SK-N-SH (cell line): ENCODE data around the gene PTK7.

ENCODE experiments used
- CTCF ChIP-seq: fragments of 200-600 bp; sonication (generic); IDR thresholded peaks from 2 replicates; pipeline ENCODE4 v1.6.1; 2017; ENCODE audit warnings: antibody characterized with exemption, mild to moderate bottlenecking, moderate library complexity
- FOXJ3 ChIP-seq: sonication (generic); formaldehyde crosslinking; IDR thresholded peaks from 2 replicates; pipeline ENCODE4 v1.5.1; 2020; ENCODE audit warnings: mild to moderate bottlenecking, missing genetic modification reagents
- GABPA ChIP-seq: IDR thresholded peaks from 2 replicates; pipeline ENCODE4 v1.4.0; 2012; ENCODE audit warnings: low read depth, mild to moderate bottlenecking
- GATA2 ChIP-seq: sonication (generic); formaldehyde crosslinking; IDR thresholded peaks from 2 replicates; pipeline ENCODE4 v1.5.0; 2020; ENCODE audit warnings: mild to moderate bottlenecking, missing genetic modification reagents
- RCOR1 ChIP-seq: fragments of 150-350 bp; IDR thresholded peaks from 2 replicates; pipeline ENCODE4 v1.6.1; 2017; ENCODE audit warnings: antibody characterized with exemption, low read length
- REST ChIP-seq: IDR thresholded peaks from 2 replicates; pipeline ENCODE4 v1.6.1; 2012; ENCODE audit warnings: mild to moderate bottlenecking, low read depth, low read length, moderate library complexity

- TF ChIP-seq CTCF: no peak
- TF ChIP-seq FOXJ3: no peak
- no peak for TF ChIP-seq RCOR1
- no peak for TF ChIP-seq GATA2 (CRISPR knock-in tag)
- no peak for TF ChIP-seq REST
- TF ChIP-seq GABPA: no peak
Observed at GRCh38 chr6:43159599-43159998, 83.5 kb downstream of the PTK7 start.
